Activated CD4-positive, alpha-beta memory T cell treated with anti-CD3 and anti-CD28 coated beads for 36 hours (primary cell): ENCODE results near the gene STK32C. TPM values are rescaled to one million over a fixed set of nuclear protein-coding genes. Genes with fewer than 3 reads are reported as not detected.
"Not testable (repeated sequence)": the region's sequence is repeated elsewhere in the genome, so short reads cannot be mapped to it uniquely, and the experiment has no call there.

Experiments used
- CTCF ChIA-PET: fragments of 350-600 bp; sonication (Branson Sonifier 250); formaldehyde crosslinking; loops from one replicate; lab custom pipeline; 2021; ENCODE audit warnings: antibody characterized with exemption, inconsistent platforms; lab: Charles Lee
- POLR2A ChIA-PET: fragments of 350-600 bp; sonication (Branson Sonifier 250); formaldehyde crosslinking; loops from one replicate; lab custom pipeline; 2021; ENCODE audit warnings: antibody characterized with exemption; lab: Charles Lee
- DNase-seq: peaks from one replicate; pipeline ENCODE4 v3.0.0-alpha.2; 2020
- H3K27ac Mint-ChIP-seq: one replicate; pipeline ENCODE4 v1.8.0; 2021; ENCODE audit warnings: mixed read lengths
- H3K27me3 Mint-ChIP-seq: one replicate; pipeline ENCODE4 v1.8.0; 2021; ENCODE audit warnings: mixed read lengths
- H3K36me3 Mint-ChIP-seq: one replicate; pipeline ENCODE4 v1.8.0; 2021; ENCODE audit warnings: mixed read lengths
- H3K4me1 Mint-ChIP-seq: one replicate; pipeline ENCODE4 v1.8.0; 2021; ENCODE audit warnings: low read depth, mixed read lengths
- H3K4me3 Mint-ChIP-seq: one replicate; pipeline ENCODE4 v1.8.0; 2021; ENCODE audit warnings: mild to moderate bottlenecking, mixed read lengths
- H3K9me3 Mint-ChIP-seq: one replicate; pipeline ENCODE4 v1.8.0; 2021; ENCODE audit warnings: mixed read lengths
- intact Hi-C: fragments of 100-400 bp; cut with micrococcal nuclease; formaldehyde crosslinking; loops from one replicate; pipeline ENCODE4 v1.15.1; 2023
- total RNA-seq, 2 experiments: library from RNA; stranded (reverse); gene quantifications; one replicate each; pipeline ENCODE4 v1.2.3, GENCODE V29; 2021

Gene STK32C
- total RNA-seq, 2 experiments from 2014 or later: 14.8 to 16.1 TPM

DNA sequence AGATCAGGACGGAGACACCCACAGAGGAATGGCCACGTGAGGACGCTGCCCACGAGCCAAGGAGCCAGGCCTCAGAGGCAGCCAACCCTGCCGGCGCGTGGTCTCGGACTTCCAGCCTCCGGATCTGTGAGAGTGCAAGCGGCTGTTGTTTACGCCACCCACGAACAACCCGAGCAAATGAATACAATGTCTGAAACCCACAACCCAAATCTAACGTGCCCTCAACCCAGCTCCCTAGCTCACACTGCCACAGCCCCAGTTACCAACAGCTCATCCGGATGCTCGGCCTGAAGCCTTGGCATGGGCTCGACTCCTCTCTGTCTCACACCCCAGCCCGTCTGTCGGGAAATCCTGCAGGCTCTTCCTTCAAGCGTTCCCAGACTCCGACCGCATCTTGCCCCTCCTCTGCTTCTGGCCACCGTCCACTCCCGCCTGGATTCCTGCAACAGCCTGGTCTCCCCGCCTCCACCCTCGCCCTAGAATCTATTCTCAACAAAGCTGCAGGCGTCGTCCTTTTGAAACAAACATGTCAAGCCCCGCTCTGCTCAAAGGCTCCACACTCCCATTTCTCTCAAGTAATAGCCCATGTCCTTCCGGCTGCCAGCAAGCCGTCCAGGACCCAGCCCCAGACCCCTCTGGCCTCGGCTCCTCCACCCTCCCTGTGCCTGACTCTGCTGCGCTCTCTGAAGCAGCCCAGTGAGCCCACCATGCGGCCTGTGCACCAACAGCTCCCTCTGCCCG, 35.3 kb downstream of the STK32C start:
- Mint-ChIP-seq H3K4me3 (no peak overlapping the region), H3K27ac (no peak overlapping the region), H3K9me3 (peaks cover 10% of the 10 kb centered on the region), H3K4me1 (no peaks in the 10 kb centered on the region), H3K36me3 (no peaks in the 10 kb centered on the region), H3K27me3 (no peaks in the 10 kb centered on the region)
- ChIA-PET POLR2A (no interaction called here), CTCF (no interaction called here)
- DNase-seq: no peak
- intact Hi-C loops: no loop called here

DNA sequence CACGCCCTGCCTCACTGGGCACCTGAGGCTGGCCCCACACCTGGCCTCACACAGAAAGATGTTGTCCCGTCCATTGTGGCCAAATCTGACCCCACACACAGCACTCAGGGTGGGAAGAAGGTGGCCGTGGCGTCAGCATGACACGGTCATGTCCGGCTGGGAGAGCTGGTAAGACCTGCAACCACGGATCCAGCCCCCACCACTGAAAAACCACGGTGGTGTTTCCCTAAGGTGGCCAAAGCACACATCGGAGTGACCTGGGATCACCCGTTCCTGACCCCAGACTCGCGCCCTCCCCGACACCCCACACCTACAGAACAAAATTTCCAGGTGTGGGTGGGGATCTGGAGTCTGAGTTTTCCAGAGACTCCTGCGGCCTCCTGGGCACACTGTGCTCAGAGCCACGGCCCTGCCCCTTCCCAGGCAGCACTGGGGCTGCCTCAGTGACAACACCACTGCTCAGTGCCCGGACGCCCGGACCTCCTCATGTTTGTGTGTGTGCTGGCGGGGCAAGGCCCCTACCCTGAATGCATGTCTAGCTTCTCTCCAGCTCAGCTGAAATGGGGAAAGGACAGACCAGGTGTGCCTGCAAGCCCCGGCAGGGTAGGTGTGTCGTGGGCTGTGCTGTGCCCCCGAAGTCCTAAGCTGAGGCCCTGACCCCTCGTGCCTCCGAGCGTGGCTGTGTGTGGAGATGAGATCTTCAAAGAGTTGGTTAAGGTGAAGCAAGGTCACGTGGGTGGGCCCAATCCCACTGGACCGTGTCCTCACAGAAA, 36.1 kb downstream of the STK32C start:
- no peak overlapping the region for H3K4me3 Mint-ChIP-seq
- no peaks in the 10 kb centered on the region for H3K27me3 Mint-ChIP-seq
- H3K4me1 Mint-ChIP-seq: peaks cover under 1% of the 10 kb centered on the region
- H3K36me3 Mint-ChIP-seq: no peaks in the 10 kb centered on the region
- no peak for DNase-seq
- peaks cover 10% of the 10 kb centered on the region for H3K9me3 Mint-ChIP-seq
- intact Hi-C loops: no loop called here
- POLR2A ChIA-PET: no interaction called here
- no peak overlapping the region for H3K27ac Mint-ChIP-seq
- CTCF ChIA-PET: no interaction called here

DNA sequence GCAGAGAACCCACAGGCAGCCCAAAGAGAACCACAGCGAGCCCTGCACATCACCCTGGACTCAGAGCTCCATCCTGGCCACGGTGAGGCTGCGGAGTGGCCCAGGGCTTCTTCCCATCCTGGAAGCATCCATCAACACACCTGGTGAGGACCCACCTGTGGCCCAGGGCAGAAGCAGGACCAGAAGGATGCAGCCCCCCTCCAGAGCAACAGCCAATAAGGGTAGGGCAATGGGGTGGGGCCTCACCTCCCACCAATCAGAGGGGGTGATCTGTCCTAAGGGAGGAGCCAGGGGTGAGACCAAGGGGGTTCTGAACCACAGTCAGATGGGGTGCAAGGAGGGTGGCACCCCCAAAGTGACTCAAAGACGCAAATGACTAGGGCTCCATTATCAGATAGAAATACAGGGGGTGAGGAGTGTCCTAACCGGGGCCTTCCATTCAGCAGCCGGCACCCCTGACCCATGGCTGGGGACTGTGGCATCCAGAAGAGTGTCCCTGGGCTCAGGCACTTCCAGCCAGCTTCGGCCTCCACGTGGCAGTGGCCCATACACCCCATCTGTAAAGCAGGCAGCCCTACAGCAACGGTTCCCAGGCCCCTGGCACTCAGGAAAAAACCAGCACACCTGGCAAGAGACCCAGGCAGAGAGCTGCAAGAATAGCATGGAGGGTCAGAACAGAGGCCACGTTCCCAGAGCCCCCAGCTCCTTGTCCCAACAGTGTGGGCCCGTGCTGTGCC, 36.9 kb downstream of the STK32C start:
- H3K4me3 Mint-ChIP-seq: no peak overlapping the region
- ChIA-PET CTCF (no interaction called here), POLR2A (no interaction called here)
- peaks cover 8% of the 10 kb centered on the region for H3K4me1 Mint-ChIP-seq
- peaks cover 10% of the 10 kb centered on the region for H3K9me3 Mint-ChIP-seq
- DNase-seq: no peak
- intact Hi-C loops: no loop called here
- no peak overlapping the region for H3K27ac Mint-ChIP-seq
- no peaks in the 10 kb centered on the region for H3K36me3 Mint-ChIP-seq
- H3K27me3 Mint-ChIP-seq: no peaks in the 10 kb centered on the region

DNA sequence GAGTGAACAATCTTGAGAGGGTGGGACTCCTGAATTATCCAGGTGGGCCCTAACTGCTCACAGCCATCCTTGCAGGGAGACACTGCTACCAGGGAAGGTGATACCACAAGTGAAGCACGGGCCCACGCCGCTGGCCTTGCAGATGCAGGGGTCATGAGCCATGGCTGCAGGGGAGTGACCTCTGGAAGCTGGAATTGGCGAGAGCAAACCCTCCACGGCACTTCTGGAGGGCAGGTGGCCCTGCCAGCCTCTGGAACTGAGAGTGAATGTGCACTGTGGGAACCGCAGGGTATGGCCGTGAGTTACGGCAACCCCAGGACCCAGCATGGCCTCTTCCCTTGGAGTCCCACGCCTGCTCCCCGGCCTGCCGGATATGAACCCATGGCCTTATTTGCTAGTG, 37.5 kb downstream of the STK32C start:
- ChIA-PET CTCF (no interaction called here), POLR2A (no interaction called here)
- intact Hi-C loops: no loop called here
- no peak for DNase-seq
- H3K27ac Mint-ChIP-seq: no peak overlapping the region
- H3K9me3 Mint-ChIP-seq: peaks cover 10% of the 10 kb centered on the region
- no peak overlapping the region for H3K4me3 Mint-ChIP-seq
- peaks cover 8% of the 10 kb centered on the region for H3K4me1 Mint-ChIP-seq
- H3K27me3 Mint-ChIP-seq: no peaks in the 10 kb centered on the region
- H3K36me3 Mint-ChIP-seq: no peaks in the 10 kb centered on the region

DNA sequence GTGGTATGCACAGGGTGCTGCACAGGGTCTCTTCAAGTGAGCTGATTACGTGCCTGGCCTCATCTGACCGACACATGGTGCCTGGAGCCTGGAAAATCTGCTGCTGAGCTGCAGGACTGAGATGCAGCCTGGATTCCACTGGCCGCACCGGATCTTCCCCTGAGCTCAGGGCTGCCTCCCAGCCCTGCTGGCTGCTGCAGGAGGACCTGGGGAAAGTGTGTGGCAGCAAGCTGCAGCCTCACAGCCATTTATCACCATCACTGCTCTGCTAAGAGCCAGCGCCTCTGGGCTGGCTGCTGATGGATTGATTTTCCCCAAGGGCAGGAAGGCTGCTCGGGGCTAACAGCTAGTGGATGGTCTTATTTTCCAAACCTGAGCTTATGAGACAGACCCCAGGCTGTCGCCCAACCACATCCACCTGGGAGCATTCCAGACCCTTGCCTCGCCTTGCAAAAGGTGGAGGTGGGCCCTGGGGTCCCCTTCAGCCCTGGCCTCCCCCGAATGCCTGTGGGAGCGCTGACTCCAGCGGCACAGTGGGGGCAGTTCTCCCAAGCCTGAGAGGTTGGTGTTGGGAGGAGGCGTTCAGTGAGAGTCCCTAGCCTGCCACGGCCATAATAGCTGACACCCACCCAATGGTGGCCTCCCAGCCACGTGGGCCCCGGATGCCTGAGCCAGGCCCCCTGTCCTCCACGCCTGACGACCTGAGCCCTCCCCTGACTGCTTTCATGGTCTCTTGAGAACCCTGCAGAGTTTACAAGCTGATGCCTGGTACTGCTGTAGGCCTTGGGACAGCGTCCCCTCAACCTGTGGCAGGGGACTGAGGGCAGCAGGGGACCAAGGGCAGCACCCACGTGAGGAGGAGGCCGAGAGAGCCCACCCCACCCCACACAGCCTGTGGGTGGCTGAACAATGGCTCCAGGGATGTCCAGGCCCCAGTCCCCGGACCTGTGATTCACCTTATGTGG, 38.2 kb downstream of the STK32C start:
- Mint-ChIP-seq H3K4me1 (peaks cover 8% of the 10 kb centered on the region), H3K27me3 (no peaks in the 10 kb centered on the region), H3K36me3 (no peaks in the 10 kb centered on the region), H3K4me3 (no peak overlapping the region), H3K9me3 (peaks cover 10% of the 10 kb centered on the region), H3K27ac (no peak overlapping the region)
- ChIA-PET CTCF (no interaction called here), POLR2A (no interaction called here)
- intact Hi-C loops: no loop called here
- DNase-seq: no peak

DNA sequence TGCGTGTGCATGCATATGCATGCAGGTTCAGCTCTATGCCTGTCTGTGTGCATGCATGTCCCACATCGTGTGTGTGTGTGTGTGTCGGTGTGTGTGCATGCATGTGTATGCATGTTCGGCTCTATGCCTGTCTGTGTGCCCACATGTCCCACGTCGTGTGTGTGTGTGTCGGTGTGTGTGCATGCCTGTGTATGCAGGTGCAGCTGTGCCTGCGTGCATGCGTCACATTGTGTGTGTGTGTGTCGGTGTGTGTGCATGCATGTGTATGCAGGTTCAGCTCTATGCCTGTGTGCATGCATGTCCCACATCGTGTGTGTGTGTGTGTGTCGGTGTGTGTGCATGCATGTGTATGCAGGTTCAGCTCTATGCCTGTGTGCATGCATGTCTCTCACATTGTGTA, 39.8 kb downstream of the STK32C start:
- H3K27me3 Mint-ChIP-seq, DNase-seq, intact Hi-C loops, CTCF ChIA-PET, POLR2A ChIA-PET, H3K4me3 Mint-ChIP-seq, H3K27ac Mint-ChIP-seq, H3K9me3 Mint-ChIP-seq, H3K36me3 Mint-ChIP-seq, H3K4me1 Mint-ChIP-seq: not testable (repeated sequence)

DNA sequence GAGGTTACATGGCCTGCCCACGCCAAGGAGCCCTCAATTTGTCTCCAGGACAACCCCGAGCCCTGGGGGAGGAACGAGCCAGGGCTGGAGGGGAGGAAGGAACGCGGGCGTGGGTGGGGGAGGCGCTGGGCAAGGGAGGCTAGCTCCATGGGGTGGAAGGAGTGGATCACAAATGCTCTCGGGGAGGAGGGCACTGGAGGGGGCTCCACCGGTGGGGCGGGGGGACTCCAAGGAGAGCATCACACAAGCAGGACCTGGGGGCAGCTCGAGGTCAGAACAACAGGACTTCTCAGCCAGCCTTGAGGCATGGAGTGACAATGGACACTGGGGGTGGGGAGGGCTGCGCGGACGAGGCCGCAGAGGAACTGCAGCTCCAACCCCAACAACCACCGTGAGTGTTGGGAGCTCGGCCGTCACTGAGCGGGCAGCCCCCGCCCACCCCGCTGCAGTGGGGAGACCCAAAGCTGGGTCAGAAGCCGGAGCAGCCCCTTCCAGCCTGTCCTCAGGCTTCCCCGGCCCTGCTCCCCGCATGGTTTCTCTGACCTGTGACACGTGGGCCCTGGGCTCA, 41.1 kb downstream of the STK32C start:
- DNase-seq: no peak
- H3K36me3 Mint-ChIP-seq: no peaks in the 10 kb centered on the region
- peaks cover 10% of the 10 kb centered on the region for H3K9me3 Mint-ChIP-seq
- CTCF ChIA-PET: no interaction called here
- H3K4me3 Mint-ChIP-seq: no peak overlapping the region
- H3K27ac Mint-ChIP-seq: no peak overlapping the region
- intact Hi-C loops: no loop called here
- no peaks in the 10 kb centered on the region for H3K27me3 Mint-ChIP-seq
- peaks cover 8% of the 10 kb centered on the region for H3K4me1 Mint-ChIP-seq
- POLR2A ChIA-PET: no interaction called here

DNA sequence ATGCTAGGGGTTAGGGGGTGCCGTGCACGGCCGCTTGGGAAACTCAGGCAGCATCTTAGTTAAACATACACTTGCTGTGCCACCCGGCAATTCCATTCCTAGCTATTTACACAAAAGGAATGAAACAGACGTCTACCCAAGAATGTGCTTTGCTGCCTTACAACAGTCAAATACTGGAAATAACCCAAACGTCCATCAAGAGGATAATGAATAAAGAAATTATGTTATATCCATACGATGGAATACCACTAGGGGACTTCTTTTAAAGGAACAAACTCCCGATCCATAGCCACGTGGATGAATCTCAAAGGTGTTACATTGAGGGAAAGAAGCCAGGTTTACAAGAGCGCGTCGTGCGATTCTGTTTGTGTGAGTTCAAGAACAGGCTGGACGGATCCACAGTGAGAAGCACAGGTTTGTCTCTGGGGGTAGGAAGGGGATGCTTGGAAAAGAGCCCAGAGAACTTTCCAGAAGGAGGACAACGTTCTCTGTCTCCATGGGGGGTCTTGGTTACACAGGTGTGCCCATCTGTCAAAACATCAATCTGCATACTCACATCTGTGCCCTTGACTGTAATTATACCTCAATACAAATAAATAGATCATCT, 41.8 kb downstream of the STK32C start:
- Mint-ChIP-seq H3K36me3 (no peaks in the 10 kb centered on the region), H3K27ac (no peak overlapping the region), H3K27me3 (no peaks in the 10 kb centered on the region), H3K4me1 (peaks cover 8% of the 10 kb centered on the region), H3K9me3 (peaks cover 10% of the 10 kb centered on the region), H3K4me3 (no peak overlapping the region)
- CTCF ChIA-PET: no interaction called here
- POLR2A ChIA-PET: no interaction called here
- DNase-seq: no peak
- intact Hi-C loops: no loop called here

DNA sequence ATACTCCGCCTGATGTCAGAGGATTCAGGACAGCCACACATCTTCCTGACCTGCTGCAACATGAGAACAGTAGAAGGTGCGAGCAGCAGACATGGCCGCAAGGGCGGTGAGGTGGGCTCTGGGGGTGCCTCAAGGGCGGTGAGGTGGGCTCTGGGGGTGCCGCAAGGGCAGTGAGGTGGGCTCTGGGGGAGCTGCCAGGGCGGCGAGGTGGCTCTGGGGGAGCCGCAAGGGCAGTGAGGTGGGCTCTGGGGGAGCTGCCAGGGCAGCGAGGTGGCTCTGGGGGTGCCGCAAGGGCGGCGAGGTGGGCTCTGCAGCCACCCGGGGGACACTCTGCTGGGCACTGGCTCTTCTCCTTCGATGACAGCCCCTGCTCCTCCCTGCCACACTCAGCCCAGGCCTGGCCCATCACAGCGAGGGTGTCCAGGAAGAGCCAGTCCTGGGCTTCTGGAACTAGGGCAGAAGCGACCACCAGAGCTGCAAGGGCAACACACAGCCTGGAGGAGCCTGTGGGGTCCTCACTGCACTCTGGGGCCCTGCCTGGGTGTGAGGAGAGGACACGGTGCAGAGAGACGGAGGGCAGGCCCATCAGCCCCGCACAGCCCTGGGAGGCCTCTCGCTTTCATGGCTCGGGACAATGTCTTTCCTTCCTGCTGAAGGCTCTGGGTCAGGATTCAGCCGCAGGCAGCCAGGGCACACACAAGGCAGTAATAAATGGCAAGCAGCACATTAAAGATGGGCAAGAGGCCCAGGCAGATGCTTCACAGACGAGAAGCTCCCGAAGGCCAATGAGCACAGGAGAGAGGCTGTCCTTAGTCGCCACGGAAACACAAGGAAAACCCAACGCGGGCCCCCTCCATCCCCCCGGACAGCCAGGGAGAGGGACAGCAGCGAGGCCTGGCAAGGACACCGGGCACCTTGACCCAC, 42.5 kb downstream of the STK32C start:
- Mint-ChIP-seq H3K36me3 (no peaks in the 10 kb centered on the region), H3K27ac (no peak overlapping the region), H3K4me1 (peaks cover 8% of the 10 kb centered on the region), H3K27me3 (no peaks in the 10 kb centered on the region), H3K9me3 (peaks cover 10% of the 10 kb centered on the region), H3K4me3 (no peak overlapping the region)
- intact Hi-C loops: no loop called here
- no peak for DNase-seq
- POLR2A ChIA-PET: no interaction called here
- CTCF ChIA-PET: no interaction called here

DNA sequence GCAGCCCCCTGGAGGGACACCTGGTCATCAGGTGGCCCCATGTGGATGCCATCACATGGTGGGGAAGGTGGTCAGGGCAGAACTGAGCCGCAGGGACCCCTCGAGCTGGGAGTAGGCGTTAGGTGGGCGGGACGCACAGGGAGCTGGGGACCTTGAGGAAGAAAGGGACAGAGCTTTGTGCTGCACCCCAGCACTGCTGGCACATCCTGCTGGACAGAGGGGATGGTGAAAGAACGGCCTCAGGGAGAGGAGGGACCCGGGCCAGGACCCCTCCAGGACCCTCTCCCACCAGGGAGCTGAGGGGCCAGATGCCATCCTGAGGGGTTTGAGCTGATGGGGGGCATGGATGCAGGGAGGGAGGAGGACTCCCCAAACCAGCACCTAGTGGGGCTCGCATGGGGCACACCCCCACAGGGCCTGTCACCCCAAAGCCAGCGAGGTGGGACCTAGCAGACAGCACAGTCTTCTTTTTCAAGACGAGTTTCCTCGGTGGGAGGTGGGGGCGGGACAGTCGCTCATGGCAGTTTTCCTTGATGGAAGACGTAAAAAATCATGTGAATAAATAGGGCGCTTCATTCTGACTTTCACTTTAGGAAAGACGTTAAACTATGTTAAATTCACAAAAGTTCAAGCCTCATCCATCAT, 43.3 kb downstream of the STK32C start:
- ChIA-PET CTCF (no interaction called here), POLR2A (no interaction called here)
- intact Hi-C loops: no loop called here
- no peak overlapping the region for H3K4me3 Mint-ChIP-seq
- peaks cover 10% of the 10 kb centered on the region for H3K9me3 Mint-ChIP-seq
- H3K27me3 Mint-ChIP-seq: no peaks in the 10 kb centered on the region
- no peak for DNase-seq
- no peaks in the 10 kb centered on the region for H3K36me3 Mint-ChIP-seq
- H3K4me1 Mint-ChIP-seq: peaks cover 8% of the 10 kb centered on the region
- H3K27ac Mint-ChIP-seq: no peak overlapping the region
